Liver (tissue), 9 donors: ENCODE measurements around the gene RIMBP2. TPM values are rescaled to one million over a fixed set of nuclear protein-coding genes. Genes with fewer than 3 reads are reported as not detected.

Experiments
- DNase-seq: peaks from one replicate; pipeline ENCODE4 v3.0.0-alpha.2; 2017; ENCODE audit warnings: low spot score
- H3K27ac ChIP-seq, 2 donors: one replicate each; pipeline ENCODE4 v1.7.0; 2013; ENCODE audit warnings: inconsistent platforms in 2 of 2, low read length in 2 of 2, control low read depth in 1 of 2, low read depth in 1 of 2, mild to moderate bottlenecking in 1 of 2
- H3K27me3 ChIP-seq, 4 donors: one replicate each; pipeline versions ENCODE4 v1.6.1 to v1.7.0; 2013; ENCODE audit warnings: low read length in 3 of 4, inconsistent platforms in 1 of 4, mild to moderate bottlenecking in 1 of 4, moderate library complexity in 1 of 4; ENCODE audit not compliant: control insufficient read depth in 4 of 4, insufficient read depth in 4 of 4
- H3K36me3 ChIP-seq, 4 donors: one replicate each; pipeline versions ENCODE4 v1.6.1 to v1.7.0; 2013; ENCODE audit warnings: low read length in 3 of 4, mild to moderate bottlenecking in 3 of 4, low read depth in 1 of 4, moderate library complexity in 1 of 4; ENCODE audit not compliant: control insufficient read depth in 4 of 4, insufficient read depth in 3 of 4
- H3K4me1 ChIP-seq, 4 donors: one replicate each; pipeline versions ENCODE4 v1.6.1 to v1.7.0; 2013; ENCODE audit warnings: low read length in 3 of 4, mild to moderate bottlenecking in 3 of 4, moderate library complexity in 1 of 4; ENCODE audit not compliant: control insufficient read depth in 4 of 4, insufficient read depth in 4 of 4
- H3K4me3 ChIP-seq, 3 donors: one replicate each; pipeline versions ENCODE4 v1.6.1 to v1.7.0; 2013; ENCODE audit warnings: low read length in 3 of 3, control low read depth in 1 of 3, low read depth in 1 of 3, mild to moderate bottlenecking in 1 of 3
- H3K9ac ChIP-seq, 2 donors: one replicate each; pipeline ENCODE4 v1.7.0; 2013; ENCODE audit warnings: low read length in 2 of 2, mild to moderate bottlenecking in 2 of 2, moderate library complexity in 2 of 2, control low read depth in 1 of 2, low read depth in 1 of 2
- H3K9me3 ChIP-seq, 4 donors: one replicate each; pipeline versions ENCODE4 v1.6.1 to v1.7.0; 2013; ENCODE audit warnings: low read length in 3 of 4; ENCODE audit not compliant: control insufficient read depth in 4 of 4
- ATF3 ChIP-seq: IDR thresholded peaks from 2 replicates; pipeline ENCODE4 v1.6.1; 2016; ENCODE audit warnings: antibody characterized with exemption
- CTCF ChIP-seq: fragments of 150-350 bp; IDR thresholded peaks from 2 replicates; pipeline ENCODE4 v1.5.1; 2017; ENCODE audit warnings: improper control_type of control experiment, low read depth, low read length; ENCODE audit not compliant: missing input control
- FOXA1 ChIP-seq: IDR thresholded peaks from 2 replicates; pipeline ENCODE4 v1.6.1; 2016; ENCODE audit warnings: antibody characterized with exemption
- GABPA ChIP-seq, 2 donors: IDR thresholded peaks in 1 of 2; conservative IDR thresholded peaks in 1 of 2; 2 replicates each; pipeline ENCODE4 v1.6.1; 2016; ENCODE audit warnings: antibody characterized with exemption in 2 of 2, mild to moderate bottlenecking in 1 of 2, moderate library complexity in 1 of 2
- HNF4A ChIP-seq, 2 donors: conservative IDR thresholded peaks; 2 replicates each; pipeline ENCODE4 v1.6.1; 2016; ENCODE audit warnings: antibody characterized with exemption in 2 of 2, mild to moderate bottlenecking in 2 of 2
- HNF4G ChIP-seq: IDR thresholded peaks from 2 replicates; pipeline ENCODE4 v1.6.1; 2016; ENCODE audit warnings: antibody characterized with exemption
- JUND ChIP-seq, 2 donors: IDR thresholded peaks; 2 replicates each; pipeline ENCODE4 v1.6.1; 2016; ENCODE audit warnings: antibody characterized with exemption in 2 of 2
- RAD21 ChIP-seq, 2 donors: IDR thresholded peaks; 2 replicates each; pipeline ENCODE4 v1.6.1; 2016; ENCODE audit warnings: antibody characterized with exemption in 2 of 2, mild to moderate bottlenecking in 2 of 2
- REST ChIP-seq: IDR thresholded peaks from 2 replicates; pipeline ENCODE4 v1.6.1; 2016; ENCODE audit warnings: antibody characterized with exemption, mild to moderate bottlenecking
- RXRA ChIP-seq, 2 donors: IDR thresholded peaks; 2 replicates each; pipeline ENCODE4 v1.6.1; 2017 to 2018; ENCODE audit warnings: antibody characterized with exemption in 2 of 2, mild to moderate bottlenecking in 1 of 2
- SP1 ChIP-seq: IDR thresholded peaks from 2 replicates; pipeline ENCODE4 v1.6.1; 2018; ENCODE audit warnings: antibody characterized with exemption, mild to moderate bottlenecking
- TAF1 ChIP-seq: conservative IDR thresholded peaks from 2 replicates; pipeline ENCODE4 v1.6.1; 2016; ENCODE audit warnings: antibody characterized with exemption, mild to moderate bottlenecking
- YY1 ChIP-seq: IDR thresholded peaks from 2 replicates; pipeline ENCODE4 v1.6.1; 2016; ENCODE audit warnings: antibody characterized with exemption, mild to moderate bottlenecking
- ZBTB33 ChIP-seq: IDR thresholded peaks from 2 replicates; pipeline ENCODE4 v1.6.1; 2016; ENCODE audit warnings: antibody characterized with exemption
- WGBS: extraction: QIAGEN DNeasy Blood & Tissue Kit; methylation state at CpG from one replicate; pipeline ENCODE4 v1.1.7; 2013; 5-methylcytosine and 5-hydroxymethylcytosine counted together
- polyA plus RNA-seq, 2 donors: library from polyadenylated mRNA; stranded (reverse) in 1 of 2; unstranded in 1 of 2; fragments of 200-250 nt in 1 of 2; fragments of >200 nt in 1 of 2; fragmentation: Nextera tagmentation in 1 of 2; extraction: Ambion mirVana in 1 of 2; gene quantifications; one replicate each; pipeline versions ENCODE4 v1.2.1 to v1.2.3, GENCODE V29; 2013 to 2015
- total RNA-seq, 2 donors: library from RNA; depleted of rRNA; stranded (reverse); fragments of >200 nt; gene quantifications; one replicate each; pipeline ENCODE4 v1.2.3, GENCODE V29; 2014
- donor health status: healthy.
- donor health status: healthy.
- donor health status: healthy.
- donor health status: healthy.
- donor health status: healthy.

RIMBP2 gene
- total and polyA plus RNA-seq, 4 donors = 0.01 to 0.17 (median 0.09) TPM; not detected in 1

- no peaks in the 10 kb centered on the region for H3K9me3 ChIP-seq
- no peak overlapping the region for H3K27ac ChIP-seq
- no peaks in the 10 kb centered on the region for H3K36me3 ChIP-seq
- H3K4me3 ChIP-seq = no peak overlapping the region
- H3K4me1 ChIP-seq = no peaks in the 10 kb centered on the region
- no peak for DNase-seq
- H3K9ac ChIP-seq = no peak overlapping the region
- TF ChIP-seq HNF4G = no peak
- TF ChIP-seq SP1 = no peak
- WGBS = 89% methylated on average over 51 of the region's 51 CpGs
- H3K27me3 ChIP-seq = no peaks in the 10 kb centered on the region
Observed at GRCh38 chr12:130423991-130424857, 291.9 kb downstream of the RIMBP2 start.

GRCh38 chr12:130423136-130423535 is 293.0 kb downstream of the RIMBP2 start:
- no peaks in the 10 kb centered on the region for H3K36me3 ChIP-seq
- 89% methylated on average over 11 of the region's 11 CpGs for WGBS
- DNase-seq = no peak

GRCh38 chr12:130422676-130423075 is 293.4 kb downstream of the RIMBP2 start:
- H3K9me3 ChIP-seq = no peaks in the 10 kb centered on the region
- no peaks in the 10 kb centered on the region for H3K36me3 ChIP-seq
- H3K4me3 ChIP-seq = no peak overlapping the region
- H3K4me1 ChIP-seq = no peaks in the 10 kb centered on the region
- DNase-seq = no peak
- H3K27me3 ChIP-seq = peaks cover 0 to 3% (median 1%) of the 10 kb centered on the region in 4 donors
- 82% methylated on average over 8 of the region's 8 CpGs for WGBS
- no peak overlapping the region for H3K27ac ChIP-seq
- no peak overlapping the region for H3K9ac ChIP-seq
- no peak for TF ChIP-seq GABPA (IDR thresholded peaks at IDR 0.05 in 1 of 2, conservative IDR thresholded peaks at IDR 0.05 in 1 of 2)
- TF ChIP-seq TAF1 = no peak
- no peak for TF ChIP-seq REST
- no peak for TF ChIP-seq HNF4A (conservative IDR thresholded peaks at IDR 0.05)
- no peak for TF ChIP-seq JUND (IDR thresholded peaks at IDR 0.05)
- no peak for TF ChIP-seq ATF3
- no peak for TF ChIP-seq RAD21 (IDR thresholded peaks at IDR 0.05)
- no peak for TF ChIP-seq ZBTB33
- no peak for TF ChIP-seq FOXA1
- TF ChIP-seq HNF4G = no peak

More at GRCh38 chr12:130423136-130423535, 293.0 kb downstream of the RIMBP2 start:
- Histone ChIP-seq H3K27ac (no peak overlapping the region), H3K9me3 (no peaks in the 10 kb centered on the region), H3K9ac (no peak overlapping the region), H3K4me1 (no peaks in the 10 kb centered on the region), H3K27me3 (peaks cover 0 to 3% (median 1%) of the 10 kb centered on the region in 4 donors), H3K4me3 (no peak overlapping the region)
- TF ChIP-seq RXRA (IDR thresholded peaks at IDR 0.05) = no peak
- no peak for TF ChIP-seq YY1
- no peak for TF ChIP-seq HNF4A (conservative IDR thresholded peaks at IDR 0.05)
- TF ChIP-seq GABPA (IDR thresholded peaks at IDR 0.05 in 1 of 2, conservative IDR thresholded peaks at IDR 0.05 in 1 of 2) = no peak
- no peak for TF ChIP-seq RAD21 (IDR thresholded peaks at IDR 0.05)
- TF ChIP-seq CTCF = no peak
